Eye (tissue), 1 donor: ENCODE measurements around the gene HCST.

ENCODE experiments used
- DNase-seq: peaks from one replicate; pipeline ENCODE4 v3.0.0-alpha.2; 2015

The HCST gene

DNA sequence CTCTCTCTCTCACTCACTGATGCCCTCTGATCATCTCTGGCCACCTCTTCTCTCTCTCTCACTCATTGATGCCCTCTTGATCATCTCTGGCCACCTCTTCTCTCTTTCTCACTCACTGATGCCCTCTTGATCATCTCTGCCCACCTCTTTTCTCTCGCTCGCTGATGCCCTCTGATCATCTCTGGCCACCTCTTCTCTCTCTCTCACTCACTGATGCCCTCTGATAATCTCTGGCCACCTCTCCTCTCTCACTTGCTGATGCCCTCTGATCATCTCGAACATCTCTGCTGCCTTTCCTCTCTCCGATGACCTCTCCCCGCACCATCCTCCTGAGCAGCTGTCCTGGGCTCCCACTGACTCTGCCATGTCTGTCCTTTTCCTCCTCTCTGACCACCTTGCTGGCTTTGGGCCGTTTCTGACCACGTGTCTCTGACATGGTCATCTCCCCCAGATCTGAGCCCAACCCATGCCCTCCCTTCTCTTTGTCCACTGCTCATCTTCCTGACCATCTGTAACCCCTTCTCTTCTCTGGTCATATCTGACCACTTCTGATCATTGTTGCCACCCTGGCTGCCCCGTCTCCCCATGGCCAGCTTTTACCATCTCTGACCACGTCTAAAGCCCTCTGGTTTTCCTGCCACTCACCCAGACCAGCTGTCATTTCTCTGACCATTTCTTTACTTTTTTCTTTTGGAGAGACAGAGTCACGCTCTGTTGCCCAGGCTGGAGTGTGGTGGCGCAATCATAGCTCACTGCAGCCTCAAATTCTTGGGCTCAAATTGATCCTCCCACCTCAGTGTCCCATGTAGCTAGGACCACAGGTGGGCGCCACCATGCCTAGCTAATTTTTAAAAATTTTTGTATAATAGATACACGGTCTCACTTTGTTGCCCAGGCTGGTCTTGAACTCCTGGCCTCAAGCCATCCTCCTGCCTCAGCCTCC lies 36.2 kb downstream of the HCST start:
- no peak for DNase-seq

DNA sequence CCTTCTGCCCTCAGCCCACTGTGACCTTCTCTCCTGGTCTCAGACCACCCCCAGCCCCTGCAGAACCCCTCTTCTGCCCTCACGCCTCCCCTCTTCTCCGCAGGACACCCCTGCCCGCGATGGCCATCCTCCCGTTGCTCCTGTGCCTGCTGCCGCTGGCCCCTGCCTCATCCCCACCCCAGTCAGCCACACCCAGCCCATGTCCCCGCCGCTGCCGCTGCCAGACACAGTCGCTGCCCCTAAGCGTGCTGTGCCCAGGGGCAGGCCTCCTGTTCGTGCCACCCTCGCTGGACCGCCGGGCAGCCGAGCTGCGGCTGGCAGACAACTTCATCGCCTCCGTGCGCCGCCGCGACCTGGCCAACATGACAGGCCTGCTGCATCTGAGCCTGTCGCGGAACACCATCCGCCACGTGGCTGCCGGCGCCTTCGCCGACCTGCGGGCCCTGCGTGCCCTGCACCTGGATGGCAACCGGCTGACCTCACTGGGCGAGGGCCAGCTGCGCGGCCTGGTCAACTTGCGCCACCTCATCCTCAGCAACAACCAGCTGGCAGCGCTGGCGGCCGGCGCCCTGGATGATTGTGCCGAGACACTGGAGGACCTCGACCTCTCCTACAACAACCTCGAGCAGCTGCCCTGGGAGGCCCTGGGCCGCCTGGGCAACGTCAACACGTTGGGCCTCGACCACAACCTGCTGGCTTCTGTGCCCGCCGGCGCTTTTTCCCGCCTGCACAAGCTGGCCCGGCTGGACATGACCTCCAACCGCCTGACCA lies 37.2 kb downstream of the HCST start:
- DNase-seq, result no peak

DNA sequence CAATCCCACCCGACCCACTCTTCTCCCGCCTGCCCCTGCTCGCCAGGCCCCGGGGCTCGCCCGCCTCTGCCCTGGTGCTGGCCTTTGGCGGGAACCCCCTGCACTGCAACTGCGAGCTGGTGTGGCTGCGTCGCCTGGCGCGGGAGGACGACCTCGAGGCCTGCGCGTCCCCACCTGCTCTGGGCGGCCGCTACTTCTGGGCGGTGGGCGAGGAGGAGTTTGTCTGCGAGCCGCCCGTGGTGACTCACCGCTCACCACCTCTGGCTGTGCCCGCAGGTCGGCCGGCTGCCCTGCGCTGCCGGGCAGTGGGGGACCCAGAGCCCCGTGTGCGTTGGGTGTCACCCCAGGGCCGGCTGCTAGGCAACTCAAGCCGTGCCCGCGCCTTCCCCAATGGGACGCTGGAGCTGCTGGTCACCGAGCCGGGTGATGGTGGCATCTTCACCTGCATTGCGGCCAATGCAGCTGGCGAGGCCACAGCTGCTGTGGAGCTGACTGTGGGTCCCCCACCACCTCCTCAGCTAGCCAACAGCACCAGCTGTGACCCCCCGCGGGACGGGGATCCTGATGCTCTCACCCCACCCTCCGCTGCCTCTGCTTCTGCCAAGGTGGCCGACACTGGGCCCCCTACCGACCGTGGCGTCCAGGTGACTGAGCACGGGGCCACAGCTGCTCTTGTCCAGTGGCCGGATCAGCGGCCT lies 37.9 kb downstream of the HCST start:
- DNase-seq, result no peak

DNA sequence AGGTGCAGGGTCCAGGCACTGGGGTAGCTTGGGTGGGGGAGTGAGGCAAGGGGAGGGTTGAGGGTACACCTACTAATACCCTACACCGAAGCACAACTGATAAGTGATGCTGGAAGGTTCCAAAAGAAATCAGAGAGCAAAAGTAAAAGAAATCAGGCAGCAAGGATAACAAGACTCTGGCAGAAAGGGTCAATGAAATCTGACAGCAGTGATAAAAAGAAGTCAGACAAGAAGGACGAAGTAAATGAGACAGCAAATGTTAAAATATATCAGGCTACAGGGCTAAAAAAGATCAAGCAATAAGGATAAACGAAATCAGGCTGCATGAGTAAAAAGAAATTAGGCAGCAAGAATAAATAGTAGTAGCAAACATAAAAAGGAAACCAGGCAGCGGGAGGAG lies 38.5 kb downstream of the HCST start:
- no peak for DNase-seq

DNA sequence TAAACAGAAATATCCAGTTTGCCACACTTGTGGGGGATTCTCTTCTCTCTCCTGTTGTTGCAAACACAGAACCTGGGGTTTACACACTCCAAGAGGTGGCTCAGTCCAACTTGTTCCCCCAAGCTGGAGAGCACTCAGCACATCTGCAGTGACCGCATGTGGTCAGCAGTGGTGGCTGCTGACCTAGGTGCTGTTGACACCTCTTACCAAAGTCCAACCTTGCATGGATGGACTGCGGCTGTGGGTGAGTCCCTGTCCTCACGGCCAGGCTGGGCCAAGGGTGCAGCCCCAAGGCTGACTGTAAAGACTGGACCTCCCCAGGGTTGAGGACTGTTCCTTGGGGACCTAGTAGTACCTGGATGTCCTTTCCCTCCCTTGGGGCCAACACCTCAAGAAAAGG lies 39.9 kb downstream of the HCST start:
- DNase-seq, result no peak

DNA sequence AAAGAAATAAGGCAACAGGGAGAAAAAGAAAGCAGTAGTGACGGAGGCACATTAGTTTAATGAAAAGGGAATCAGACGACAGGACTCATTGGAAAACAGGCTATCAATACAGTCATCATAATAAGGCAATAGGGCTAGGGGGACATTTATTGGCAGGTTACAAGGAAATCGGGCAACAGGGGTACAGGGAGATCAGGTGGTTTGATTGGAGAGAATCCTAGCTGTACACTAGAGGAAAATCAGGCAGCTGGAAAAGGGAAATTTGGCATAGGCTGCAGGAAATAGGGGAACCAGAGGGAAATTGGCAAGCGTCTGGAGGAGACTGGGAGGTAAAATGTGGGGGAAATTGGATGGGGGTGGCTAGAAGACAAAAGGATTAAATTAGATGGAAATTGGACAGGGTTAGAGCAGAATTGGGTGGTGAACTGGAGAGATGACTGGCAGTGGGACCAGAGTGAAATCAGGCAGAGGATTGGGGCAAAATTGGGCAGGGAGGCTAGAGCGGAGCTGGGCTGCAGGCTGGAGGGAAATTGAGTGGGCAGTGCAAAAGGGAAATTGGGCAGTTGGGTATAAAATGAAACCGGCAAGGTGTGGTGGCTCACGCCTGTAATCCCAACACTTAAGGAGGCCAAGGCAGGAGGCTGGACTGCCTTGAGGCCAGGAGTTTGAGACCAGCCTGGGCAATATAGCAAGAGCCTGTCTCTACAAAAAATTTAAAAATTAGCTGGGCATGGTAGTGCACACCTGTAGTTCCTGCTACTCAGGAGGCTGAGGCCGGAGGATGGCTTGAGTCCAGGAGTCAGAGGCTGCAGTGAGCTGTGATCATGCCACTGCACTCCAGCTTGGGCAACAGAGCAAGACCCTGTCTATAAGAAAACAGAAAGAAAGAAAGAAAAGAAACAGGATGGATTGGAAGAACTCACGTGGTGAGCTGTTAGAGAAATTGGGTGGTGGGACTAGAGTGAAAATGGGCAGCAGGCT lies 41.3 kb downstream of the HCST start:
- DNase-seq, result no peak

DNA sequence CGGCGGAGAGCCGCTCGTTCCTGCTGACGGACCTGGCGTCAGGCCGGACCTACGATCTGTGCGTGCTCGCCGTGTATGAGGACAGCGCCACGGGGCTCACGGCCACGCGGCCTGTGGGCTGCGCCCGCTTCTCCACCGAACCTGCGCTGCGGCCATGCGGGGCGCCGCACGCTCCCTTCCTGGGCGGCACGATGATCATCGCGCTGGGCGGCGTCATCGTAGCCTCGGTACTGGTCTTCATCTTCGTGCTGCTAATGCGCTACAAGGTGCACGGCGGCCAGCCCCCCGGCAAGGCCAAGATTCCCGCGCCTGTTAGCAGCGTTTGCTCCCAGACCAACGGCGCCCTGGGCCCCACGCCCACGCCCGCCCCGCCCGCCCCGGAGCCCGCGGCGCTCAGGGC lies 42.2 kb downstream of the HCST start:
- no peak for DNase-seq

DNA sequence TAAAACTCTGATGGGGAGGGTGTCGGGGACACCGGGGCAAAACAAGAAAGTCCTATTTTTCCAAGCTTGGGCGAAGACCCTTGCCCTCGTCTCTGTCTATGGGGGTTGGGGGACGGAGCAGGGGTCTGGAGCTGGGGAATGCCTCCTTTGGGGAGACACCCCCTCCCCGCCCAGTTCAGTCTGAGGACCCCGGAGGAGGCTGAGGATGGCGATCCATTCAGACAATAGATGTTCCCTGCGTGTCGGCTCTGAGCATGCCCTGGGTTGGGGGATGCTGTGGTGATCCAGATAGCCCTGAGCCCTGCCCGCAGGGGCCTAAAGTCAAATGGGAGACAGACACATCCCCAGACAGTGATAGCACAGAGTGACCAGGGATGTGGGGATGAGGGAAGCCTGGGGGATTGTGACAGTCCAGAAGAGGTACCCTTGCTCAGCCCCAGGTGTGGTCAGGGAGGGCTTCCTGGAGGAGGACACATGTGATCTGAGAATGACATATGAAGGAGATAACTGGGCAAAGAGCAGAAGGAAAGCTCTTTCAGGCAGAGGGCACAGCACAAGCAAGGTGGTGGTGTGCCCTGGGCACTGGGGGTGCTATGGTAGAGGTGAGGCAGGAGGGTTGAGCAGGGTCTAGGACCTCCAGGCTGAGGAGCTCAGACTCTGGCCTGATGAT lies 42.9 kb downstream of the HCST start:
- no peak for DNase-seq

DNA sequence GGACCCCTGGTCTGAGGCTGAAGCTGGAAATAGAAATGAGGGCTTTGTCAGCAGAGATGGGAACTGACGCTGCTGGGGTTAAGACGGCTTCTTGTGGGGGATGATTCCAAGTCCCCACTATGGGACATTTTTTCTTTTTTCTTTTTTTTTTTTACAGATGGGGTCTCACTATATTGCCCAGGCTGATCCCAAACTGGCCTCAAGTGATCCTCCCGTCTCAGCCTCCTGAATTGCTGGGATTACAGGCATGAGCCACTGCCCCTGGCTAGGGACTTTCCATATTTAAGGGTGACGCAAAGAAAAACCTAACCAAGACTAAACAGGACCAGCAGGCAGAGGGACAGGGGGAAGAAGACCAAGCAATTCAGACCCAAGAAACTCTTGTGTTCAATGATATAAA lies 43.9 kb downstream of the HCST start:
- no peak for DNase-seq

DNA sequence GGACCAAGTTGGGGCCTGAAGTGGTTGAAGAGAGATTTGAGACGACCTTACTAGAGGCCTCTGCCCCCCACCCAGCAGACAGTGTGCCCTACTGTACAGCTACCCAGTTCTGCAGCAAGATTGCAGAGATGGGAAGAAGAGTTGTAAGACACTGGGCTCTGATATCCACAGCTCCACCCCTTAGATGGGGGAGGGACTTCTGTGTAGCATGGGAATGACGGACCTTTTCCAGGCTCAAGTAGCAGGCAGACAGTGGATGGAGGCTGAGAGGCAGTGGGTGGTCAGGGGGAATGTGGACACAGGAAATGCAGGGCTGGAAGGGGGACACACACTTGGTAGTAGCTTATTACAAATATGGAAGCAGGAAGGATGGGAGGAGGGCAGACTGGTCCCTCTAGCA lies 46.8 kb downstream of the HCST start:
- DNase-seq, result no peak
